Measurements from ENCODE around the gene GRK3.

DNA sequence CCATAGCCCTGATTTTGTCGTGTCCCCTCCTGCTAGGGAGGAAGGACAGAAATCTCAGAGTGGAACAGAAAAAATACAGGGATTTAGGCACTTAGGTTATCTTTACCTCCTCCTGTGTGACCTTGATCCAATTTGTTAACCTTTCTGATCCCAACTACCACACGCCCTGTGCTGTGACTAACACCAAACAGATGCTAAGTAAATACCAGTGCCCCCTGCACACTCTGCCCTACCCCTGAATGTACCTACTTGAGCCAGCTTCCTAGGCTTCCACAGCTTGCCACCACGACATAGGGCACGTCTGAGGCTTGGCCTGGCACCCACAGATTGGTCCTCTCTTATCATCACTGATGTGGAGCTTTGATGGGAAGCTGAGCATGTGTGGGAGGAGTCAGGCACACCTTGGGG is 186.7 kb downstream of the GRK3 start:
- no peak for TF ChIP-seq BHLHE40 (IDR thresholded peaks at IDR 0.05; ENCODE audit: low read depth, low read length)
- TF ChIP-seq, protein P1, sequence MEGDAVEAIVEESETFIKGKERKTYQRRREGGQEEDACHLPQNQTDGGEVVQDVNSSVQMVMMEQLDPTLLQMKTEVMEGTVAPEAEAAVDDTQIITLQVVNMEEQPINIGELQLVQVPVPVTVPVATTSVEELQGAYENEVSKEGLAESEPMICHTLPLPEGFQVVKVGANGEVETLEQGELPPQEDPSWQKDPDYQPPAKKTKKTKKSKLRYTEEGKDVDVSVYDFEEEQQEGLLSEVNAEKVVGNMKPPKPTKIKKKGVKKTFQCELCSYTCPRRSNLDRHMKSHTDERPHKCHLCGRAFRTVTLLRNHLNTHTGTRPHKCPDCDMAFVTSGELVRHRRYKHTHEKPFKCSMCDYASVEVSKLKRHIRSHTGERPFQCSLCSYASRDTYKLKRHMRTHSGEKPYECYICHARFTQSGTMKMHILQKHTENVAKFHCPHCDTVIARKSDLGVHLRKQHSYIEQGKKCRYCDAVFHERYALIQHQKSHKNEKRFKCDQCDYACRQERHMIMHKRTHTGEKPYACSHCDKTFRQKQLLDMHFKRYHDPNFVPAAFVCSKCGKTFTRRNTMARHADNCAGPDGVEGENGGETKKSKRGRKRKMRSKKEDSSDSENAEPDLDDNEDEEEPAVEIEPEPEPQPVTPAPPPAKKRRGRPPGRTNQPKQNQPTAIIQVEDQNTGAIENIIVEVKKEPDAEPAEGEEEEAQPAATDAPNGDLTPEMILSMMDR (conservative IDR thresholded peaks at IDR 0.05; ENCODE audit: low read depth, low read length) = no peak
- no peak for TF ChIP-seq POLR2A (IDR thresholded peaks at IDR 0.05; ENCODE audit: low read depth, low read length)
- no peak for TF ChIP-seq RCOR1 (IDR thresholded peaks at IDR 0.05; ENCODE audit: insufficient replicate concordance, low read length)
- no peak for TF ChIP-seq CEBPB (IDR thresholded peaks at IDR 0.05; ENCODE audit: low read depth, low read length)
- TF ChIP-seq FOS (IDR thresholded peaks at IDR 0.05; ENCODE audit: low read depth, low read length) = no peak
- no peak for TF ChIP-seq MXI1 (IDR thresholded peaks at IDR 0.05; ENCODE audit: borderline replicate concordance, low read depth, low read length)
- no peak for TF ChIP-seq ELK1 (IDR thresholded peaks at IDR 0.05; ENCODE audit: borderline replicate concordance, low read depth, low read length)
- no peak for TF ChIP-seq NFE2L2 (IDR thresholded peaks at IDR 0.05; ENCODE audit: low read depth, low read length)

Measured in IMR-90 (cell line).